ENCODE measurements around the gene DERL2.

DNA sequence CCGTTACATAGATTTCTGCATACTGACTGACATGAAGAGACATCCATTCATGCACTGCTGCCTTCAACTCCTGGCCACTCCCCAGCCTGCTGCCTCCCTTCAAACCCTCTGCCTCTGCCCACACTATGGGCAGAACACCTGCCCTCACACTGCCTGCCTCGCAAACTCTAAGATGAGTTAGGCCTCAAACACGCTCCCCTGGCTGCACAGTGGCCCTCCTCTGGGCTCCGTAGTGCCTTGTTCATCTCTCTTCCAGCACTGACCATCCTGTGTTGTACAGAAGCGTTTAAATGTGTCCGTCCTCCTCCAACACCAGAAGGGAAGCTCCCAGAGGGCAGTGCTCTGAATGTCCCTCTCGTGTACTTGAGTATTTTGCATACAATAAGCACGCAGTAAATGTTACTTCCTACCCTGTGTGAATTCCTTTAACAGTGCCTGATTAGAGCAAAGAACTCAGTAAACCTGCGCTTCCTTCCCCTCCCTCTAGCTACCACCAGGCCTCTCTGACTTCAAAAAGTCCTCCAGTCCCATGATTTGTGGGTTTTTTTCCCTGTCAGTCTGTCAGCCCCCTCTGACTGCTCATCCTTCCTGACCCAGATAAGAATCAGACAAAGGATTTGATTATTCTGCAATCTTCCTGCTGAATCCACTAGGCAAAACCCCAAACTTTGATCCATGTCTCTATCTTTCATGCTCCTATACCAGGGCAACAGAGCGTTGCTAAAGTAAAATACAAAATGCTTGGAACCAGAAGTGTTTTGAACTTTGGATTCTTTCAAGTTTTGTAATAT is 21.1 kb downstream of the DERL2 start:
- TF ChIP-seq, protein P1, sequence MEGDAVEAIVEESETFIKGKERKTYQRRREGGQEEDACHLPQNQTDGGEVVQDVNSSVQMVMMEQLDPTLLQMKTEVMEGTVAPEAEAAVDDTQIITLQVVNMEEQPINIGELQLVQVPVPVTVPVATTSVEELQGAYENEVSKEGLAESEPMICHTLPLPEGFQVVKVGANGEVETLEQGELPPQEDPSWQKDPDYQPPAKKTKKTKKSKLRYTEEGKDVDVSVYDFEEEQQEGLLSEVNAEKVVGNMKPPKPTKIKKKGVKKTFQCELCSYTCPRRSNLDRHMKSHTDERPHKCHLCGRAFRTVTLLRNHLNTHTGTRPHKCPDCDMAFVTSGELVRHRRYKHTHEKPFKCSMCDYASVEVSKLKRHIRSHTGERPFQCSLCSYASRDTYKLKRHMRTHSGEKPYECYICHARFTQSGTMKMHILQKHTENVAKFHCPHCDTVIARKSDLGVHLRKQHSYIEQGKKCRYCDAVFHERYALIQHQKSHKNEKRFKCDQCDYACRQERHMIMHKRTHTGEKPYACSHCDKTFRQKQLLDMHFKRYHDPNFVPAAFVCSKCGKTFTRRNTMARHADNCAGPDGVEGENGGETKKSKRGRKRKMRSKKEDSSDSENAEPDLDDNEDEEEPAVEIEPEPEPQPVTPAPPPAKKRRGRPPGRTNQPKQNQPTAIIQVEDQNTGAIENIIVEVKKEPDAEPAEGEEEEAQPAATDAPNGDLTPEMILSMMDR (conservative IDR thresholded peaks at IDR 0.05): no peak
- TF ChIP-seq ZFX (IDR thresholded peaks at IDR 0.05): no peak
